BE2C (cell line): ENCODE measurements around the gene PRG2.

Experiments
- DNase-seq: peaks from one replicate; pipeline ENCODE4 v3.0.0-alpha.2; 2020
- H3K27me3 ChIP-seq: fragments of 250-450 bp; sonication (Bioruptor Pico); 2 replicates; pipeline ENCODE4 v1.5.1; 2020; ENCODE audit warnings: mild to moderate bottlenecking
- H3K36me3 ChIP-seq: fragments of 250-450 bp; sonication (Bioruptor Pico); 2 replicates; pipeline ENCODE4 v1.5.1; 2020; ENCODE audit warnings: mild to moderate bottlenecking
- H3K4me1 ChIP-seq: fragments of 250-450 bp; sonication (Bioruptor Pico); 2 replicates; pipeline ENCODE4 v1.5.1; 2020
- H3K4me3 ChIP-seq: 2 replicates; pipeline ENCODE4 v1.5.1; 2011; ENCODE audit warnings: low read depth, low read length
- H3K9me3 ChIP-seq: fragments of 250-450 bp; sonication (Bioruptor Pico); 2 replicates; pipeline ENCODE4 v1.5.1; 2020
- CTCF ChIP-seq: IDR thresholded peaks from 2 replicates; pipeline ENCODE4 v1.5.1; 2012; ENCODE audit warnings: mild to moderate bottlenecking, low read depth, low read length

The PRG2 gene

DNA sequence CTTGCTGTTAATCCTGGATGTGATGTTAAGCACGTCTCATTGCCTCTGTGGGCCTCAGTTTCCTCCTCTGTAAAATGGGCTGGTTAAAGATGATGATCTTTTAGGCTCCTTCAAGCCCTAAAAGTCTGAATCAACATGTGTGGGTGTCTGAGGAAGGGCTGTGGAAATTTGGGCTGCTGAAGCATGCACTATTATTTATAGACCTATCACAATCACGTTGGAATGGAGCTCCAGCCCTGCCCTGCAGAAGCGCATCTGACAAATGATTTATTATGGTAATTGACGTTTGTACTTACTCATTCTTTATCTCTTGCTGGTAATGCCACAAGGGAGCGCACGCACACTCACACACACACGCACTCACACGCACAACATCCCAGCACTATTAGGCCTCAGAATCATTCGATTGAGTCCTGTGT is 31.9 kb downstream of the PRG2 start:
- Histone ChIP-seq H3K27me3 (no peaks in the 10 kb centered on the region), H3K4me3 (no peak overlapping the region), H3K4me1 (no peaks in the 10 kb centered on the region), H3K9me3 (no peaks in the 10 kb centered on the region), H3K36me3 (no peaks in the 10 kb centered on the region)
- TF ChIP-seq CTCF, result no peak
- DNase-seq, result no peak

GRCh38 chr11:57357856-57358255 is 32.6 kb downstream of the PRG2 start:
- Histone ChIP-seq H3K9me3 (no peaks in the 10 kb centered on the region), H3K4me3 (no peak overlapping the region), H3K27me3 (no peaks in the 10 kb centered on the region), H3K4me1 (no peaks in the 10 kb centered on the region), H3K36me3 (no peaks in the 10 kb centered on the region)
- no peak for DNase-seq
- TF ChIP-seq CTCF, result no peak

DNA sequence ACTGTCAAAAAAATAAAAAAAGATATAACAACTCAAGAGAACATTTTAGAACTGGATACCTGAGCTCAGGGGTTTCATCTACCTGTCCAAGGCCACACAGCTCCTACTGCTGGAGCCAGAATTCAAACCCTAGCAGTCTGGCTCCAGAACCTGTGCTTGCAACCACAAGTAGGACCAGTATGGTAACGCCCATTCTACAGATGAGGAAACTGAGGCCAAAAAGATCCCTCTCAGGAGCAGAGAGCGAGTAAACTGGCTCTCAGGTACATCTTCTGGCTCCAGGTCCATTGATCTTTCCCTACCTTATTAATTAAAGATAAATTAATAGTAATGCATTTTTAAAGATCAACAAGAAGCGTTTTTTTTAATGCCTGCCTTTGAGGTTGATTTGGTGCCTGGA is 33.1 kb downstream of the PRG2 start:
- H3K36me3 ChIP-seq, result no peaks in the 10 kb centered on the region
- H3K9me3 ChIP-seq, result no peaks in the 10 kb centered on the region
- H3K27me3 ChIP-seq, result no peaks in the 10 kb centered on the region
- H3K4me1 ChIP-seq, result no peaks in the 10 kb centered on the region
- no peak for TF ChIP-seq CTCF
- no peak overlapping the region for H3K4me3 ChIP-seq
- no peak for DNase-seq

DNA sequence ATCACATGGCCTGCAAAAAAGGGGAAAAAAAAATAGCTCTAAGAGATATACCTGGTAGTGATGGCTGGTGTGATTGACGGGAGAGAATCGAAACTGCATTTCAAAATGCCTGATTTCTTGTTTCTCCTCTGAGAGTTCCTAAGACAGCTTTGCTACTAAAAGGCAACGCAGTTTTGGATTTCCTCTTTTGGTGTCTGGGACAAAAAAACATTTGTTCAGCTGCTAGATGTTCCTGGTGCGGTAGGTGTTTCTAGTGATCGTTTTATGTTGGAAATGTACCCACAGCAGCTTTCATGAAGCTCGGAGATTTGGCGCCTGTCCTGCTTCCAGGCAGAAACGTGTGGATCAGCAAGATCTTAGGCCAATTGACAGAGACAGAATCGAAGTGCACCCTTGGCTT is 34.2 kb downstream of the PRG2 start:
- Histone ChIP-seq H3K4me1 (no peaks in the 10 kb centered on the region), H3K27me3 (no peaks in the 10 kb centered on the region), H3K4me3 (no peak overlapping the region), H3K9me3 (no peaks in the 10 kb centered on the region), H3K36me3 (no peaks in the 10 kb centered on the region)
- TF ChIP-seq CTCF, result no peak
- no peak for DNase-seq

GRCh38 chr11:57354699-57355098 is 35.8 kb downstream of the PRG2 start:
- Histone ChIP-seq H3K36me3 (no peaks in the 10 kb centered on the region), H3K27me3 (no peaks in the 10 kb centered on the region), H3K9me3 (no peaks in the 10 kb centered on the region), H3K4me3 (no peak overlapping the region), H3K4me1 (no peaks in the 10 kb centered on the region)
- no peak for TF ChIP-seq CTCF
- no peak for DNase-seq

GRCh38 chr11:57353852-57354251 is 36.6 kb downstream of the PRG2 start:
- no peaks in the 10 kb centered on the region for H3K27me3 ChIP-seq
- H3K4me3 ChIP-seq, result no peak overlapping the region
- no peaks in the 10 kb centered on the region for H3K36me3 ChIP-seq
- H3K4me1 ChIP-seq, result no peaks in the 10 kb centered on the region
- no peaks in the 10 kb centered on the region for H3K9me3 ChIP-seq
- TF ChIP-seq CTCF, result no peak
- no peak for DNase-seq
